Calu3 (cell line): Measurements from ENCODE around the gene PLEKHF1. TPM values are rescaled to one million over a fixed set of nuclear protein-coding genes. Genes with fewer than 3 reads are reported as not detected.

ENCODE experiments used
- BruUV-seq: library from RNA; stranded (reverse); fragments of 400-500 nt; replicated peaks from 2 replicates; lab custom pipeline; 2021; lab: Mats Ljungman, UMichigan
- CTCF ChIA-PET: fragments of 300-600 bp; sonication (Branson Sonifier 250); formaldehyde crosslinking; loops from one replicate; lab custom pipeline; 2022; ENCODE audit warnings: antibody characterized with exemption; lab: Charles Lee
- DNase-seq: peaks from one replicate; pipeline ENCODE4 v3.0.0; 2022
- H3K27ac Mint-ChIP-seq: one replicate; pipeline ENCODE4 v1.8.0; 2022; ENCODE audit warnings: mixed read lengths; ENCODE audit not compliant: unreplicated experiment
- H3K27me3 Mint-ChIP-seq: one replicate; pipeline ENCODE4 v1.8.0; 2022; ENCODE audit warnings: mixed read lengths; ENCODE audit not compliant: unreplicated experiment
- H3K36me3 Mint-ChIP-seq: one replicate; pipeline ENCODE4 v1.8.0; 2022; ENCODE audit warnings: mild to moderate bottlenecking, moderate library complexity, mixed read lengths; ENCODE audit not compliant: insufficient read depth, unreplicated experiment
- H3K4me1 Mint-ChIP-seq: one replicate; pipeline ENCODE4 v1.8.0; 2022; ENCODE audit warnings: mild to moderate bottlenecking, low read depth, mixed read lengths; ENCODE audit not compliant: unreplicated experiment
- H3K4me3 Mint-ChIP-seq: one replicate; pipeline ENCODE4 v1.8.0; 2022; ENCODE audit warnings: mild to moderate bottlenecking, low read depth, moderate library complexity, mixed read lengths; ENCODE audit not compliant: unreplicated experiment
- H3K9me3 Mint-ChIP-seq: one replicate; pipeline ENCODE4 v1.8.0; 2022; ENCODE audit warnings: low read depth, mixed read lengths; ENCODE audit not compliant: unreplicated experiment
- intact Hi-C: fragments of 100-400 bp; cut with micrococcal nuclease; formaldehyde crosslinking; loops from one replicate; pipeline ENCODE4 v1.10.0; 2022; ENCODE audit not compliant: unreplicated experiment
- total RNA-seq: library from RNA; stranded (reverse); gene quantifications from 2 replicates; pipeline ENCODE4 v1.2.3, GENCODE V29; 2022
- TF ChIP-seq, protein P1 (sequence below): fragments of 200-600 bp; IDR thresholded peaks from one replicate; pipeline ENCODE4 v1.8.0; 2022; ENCODE audit warnings: antibody characterized with exemption; ENCODE audit not compliant: unreplicated experiment

PLEKHF1 gene
- total RNA-seq, 1 experiment from 2014 or later: 2.9 TPM

DNA sequence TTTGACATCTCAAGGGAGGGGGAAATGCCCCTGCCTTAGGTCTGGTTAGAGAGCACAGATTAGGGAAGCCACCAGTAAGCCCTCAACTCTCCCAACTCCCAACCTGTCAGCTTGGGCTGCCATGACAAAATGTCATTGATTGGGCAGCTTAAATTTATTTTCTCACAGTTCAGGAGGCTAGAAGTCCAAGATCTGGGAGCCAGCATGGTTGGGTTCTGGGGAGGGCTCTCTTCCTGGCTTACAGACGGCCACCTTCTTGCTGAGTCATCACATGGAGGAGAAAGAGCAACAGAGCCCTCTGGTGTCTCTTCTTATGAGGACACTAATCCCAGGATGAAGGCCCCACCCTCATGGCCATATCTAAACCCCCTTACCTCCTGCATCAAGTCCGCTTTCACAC is 25.6 kb downstream of the PLEKHF1 start:
- Mint-ChIP-seq H3K4me3 (no peak overlapping the region), H3K9me3 (peaks cover 3% of the 10 kb centered on the region), H3K27me3 (peaks cover 13% of the 10 kb centered on the region), H3K27ac (no peak overlapping the region), H3K36me3 (no peaks in the 10 kb centered on the region), H3K4me1 (no peaks in the 10 kb centered on the region)
- BruUV-seq: no TSS peak
- intact Hi-C loops: loop anchor here (1.0 kb wide), 1 partner anchor 81 kb away; no protein-coding TSS in a partner anchor
- peak; percentile 43 for DNase-seq
- CTCF ChIA-PET: interaction anchor here (0.7 kb wide), 1 partner anchor 334 kb away, joined by 4 read pairs; no protein-coding TSS in a partner anchor
- TF ChIP-seq, protein P1, sequence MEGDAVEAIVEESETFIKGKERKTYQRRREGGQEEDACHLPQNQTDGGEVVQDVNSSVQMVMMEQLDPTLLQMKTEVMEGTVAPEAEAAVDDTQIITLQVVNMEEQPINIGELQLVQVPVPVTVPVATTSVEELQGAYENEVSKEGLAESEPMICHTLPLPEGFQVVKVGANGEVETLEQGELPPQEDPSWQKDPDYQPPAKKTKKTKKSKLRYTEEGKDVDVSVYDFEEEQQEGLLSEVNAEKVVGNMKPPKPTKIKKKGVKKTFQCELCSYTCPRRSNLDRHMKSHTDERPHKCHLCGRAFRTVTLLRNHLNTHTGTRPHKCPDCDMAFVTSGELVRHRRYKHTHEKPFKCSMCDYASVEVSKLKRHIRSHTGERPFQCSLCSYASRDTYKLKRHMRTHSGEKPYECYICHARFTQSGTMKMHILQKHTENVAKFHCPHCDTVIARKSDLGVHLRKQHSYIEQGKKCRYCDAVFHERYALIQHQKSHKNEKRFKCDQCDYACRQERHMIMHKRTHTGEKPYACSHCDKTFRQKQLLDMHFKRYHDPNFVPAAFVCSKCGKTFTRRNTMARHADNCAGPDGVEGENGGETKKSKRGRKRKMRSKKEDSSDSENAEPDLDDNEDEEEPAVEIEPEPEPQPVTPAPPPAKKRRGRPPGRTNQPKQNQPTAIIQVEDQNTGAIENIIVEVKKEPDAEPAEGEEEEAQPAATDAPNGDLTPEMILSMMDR: no peak

DNA sequence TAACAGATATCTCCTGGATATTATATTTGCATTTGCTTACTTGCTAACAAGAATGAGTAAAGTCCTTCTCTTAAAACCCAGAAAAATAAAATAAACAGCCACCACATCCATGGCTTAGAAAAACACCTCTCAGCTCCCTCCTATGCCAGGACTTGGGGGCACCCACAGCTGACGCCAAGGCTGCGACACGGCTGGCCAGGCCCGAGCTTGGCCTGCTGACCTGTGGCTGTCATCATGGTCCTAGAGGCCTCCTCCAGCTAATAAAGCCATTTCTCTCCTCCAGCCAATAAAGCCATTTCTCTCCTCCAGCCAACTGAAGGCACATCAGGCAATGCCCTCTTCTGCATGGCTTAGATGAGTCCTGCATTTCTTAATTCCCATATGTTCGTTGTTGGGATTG is 28.9 kb downstream of the PLEKHF1 start:
- Mint-ChIP-seq H3K36me3 (peaks cover 4% of the 10 kb centered on the region), H3K27me3 (no peaks in the 10 kb centered on the region), H3K9me3 (peaks cover 3% of the 10 kb centered on the region), H3K4me1 (no peaks in the 10 kb centered on the region), H3K27ac (no peak overlapping the region), H3K4me3 (no peak overlapping the region)
- no peak for DNase-seq
- TF ChIP-seq, protein P1: no peak
- intact Hi-C loops: loop anchor here (1.0 kb wide), 1 partner anchor 22 kb away; no protein-coding TSS in a partner anchor
- CTCF ChIA-PET: no interaction called here
- BruUV-seq: no TSS peak

DNA sequence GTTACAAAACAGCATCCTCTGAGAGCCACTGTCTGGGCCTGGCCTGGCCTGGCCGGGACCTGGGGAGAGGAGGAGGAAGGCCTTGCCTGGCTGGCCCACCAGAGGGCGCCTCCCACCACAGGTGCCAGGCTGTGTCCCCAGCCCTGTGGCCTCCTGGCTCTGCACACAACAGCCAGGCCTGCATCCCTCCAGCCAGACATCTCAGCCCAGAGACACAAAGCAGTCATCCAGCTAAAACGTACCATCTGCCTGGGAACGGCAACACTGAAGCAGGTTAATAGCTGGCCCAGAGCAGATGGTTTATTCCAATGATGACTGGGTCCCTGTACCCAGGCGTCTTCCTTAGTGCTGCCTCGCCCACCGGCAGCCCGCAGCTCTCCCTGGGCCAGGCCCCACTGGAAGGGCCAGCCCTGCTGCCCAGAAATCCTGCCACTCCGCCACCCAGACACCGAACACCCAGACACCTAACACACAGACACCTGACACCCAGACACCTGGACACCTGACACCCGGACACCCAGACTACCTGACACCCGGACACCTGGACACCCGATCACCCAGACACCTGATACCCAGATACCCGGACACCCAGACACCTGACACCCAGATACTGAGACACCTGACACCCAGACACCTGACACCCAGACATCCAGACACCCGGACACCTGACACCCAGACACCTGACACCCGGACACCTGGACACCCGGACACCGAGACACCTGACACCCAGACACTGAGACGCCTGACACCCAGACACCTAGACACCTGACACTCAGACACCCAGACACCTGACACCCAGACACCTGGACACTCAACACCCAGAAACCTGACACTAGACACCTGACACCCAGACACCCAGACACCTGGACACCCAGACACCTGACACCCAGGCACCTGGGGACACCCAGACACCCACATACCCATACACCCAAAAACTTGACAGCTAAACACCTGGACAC is 29.7 kb downstream of the PLEKHF1 start:
- no peaks in the 10 kb centered on the region for H3K27me3 Mint-ChIP-seq
- TF ChIP-seq, protein P1: peak; percentile 79
- H3K4me3 Mint-ChIP-seq: no peak overlapping the region
- no peaks in the 10 kb centered on the region for H3K9me3 Mint-ChIP-seq
- peak; percentile 77 for DNase-seq
- intact Hi-C loops: loop anchor here (1.0 kb wide), 1 partner anchor 21 kb away; no protein-coding TSS in a partner anchor
- CTCF ChIA-PET: no interaction called here
- H3K36me3 Mint-ChIP-seq: peaks cover 4% of the 10 kb centered on the region
- no peaks in the 10 kb centered on the region for H3K4me1 Mint-ChIP-seq
- no peak overlapping the region for H3K27ac Mint-ChIP-seq
- no TSS peak for BruUV-seq

DNA sequence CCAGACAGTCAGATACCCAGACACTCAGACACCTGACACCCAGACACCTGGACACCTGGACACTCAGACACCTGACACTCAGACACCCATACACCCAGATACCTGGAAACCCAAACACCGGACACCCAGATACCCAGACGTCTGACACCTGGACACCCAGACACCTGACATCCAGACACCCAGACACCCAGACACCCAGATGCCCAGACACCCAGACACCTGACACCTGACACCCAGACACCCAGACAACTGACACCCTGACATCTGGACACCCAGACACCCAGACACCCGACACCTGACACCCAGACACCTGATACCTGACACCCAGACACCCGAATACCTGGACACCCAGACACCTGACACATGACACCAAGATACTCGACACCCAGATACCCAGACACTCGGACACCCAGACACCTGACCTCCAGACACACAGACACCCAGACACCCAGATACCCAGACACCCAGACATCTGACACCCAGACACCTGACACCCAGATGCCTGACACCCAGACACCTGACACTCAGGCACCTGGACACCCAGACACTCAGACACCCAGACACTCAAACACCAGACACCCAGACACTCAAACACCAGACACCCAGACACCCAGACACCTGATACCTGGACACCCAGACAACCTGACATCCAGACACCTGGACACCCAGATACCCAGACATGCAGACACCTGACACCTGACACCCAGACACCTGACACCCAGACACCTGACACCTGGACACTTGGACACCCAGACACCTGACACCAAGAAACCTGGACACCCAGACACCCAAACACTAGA is 30.7 kb downstream of the PLEKHF1 start:
- CTCF ChIA-PET: no interaction called here
- H3K27me3 Mint-ChIP-seq: no peaks in the 10 kb centered on the region
- DNase-seq: no peak
- H3K4me3 Mint-ChIP-seq: no peak overlapping the region
- no peak overlapping the region for H3K27ac Mint-ChIP-seq
- no TSS peak for BruUV-seq
- peaks cover 4% of the 10 kb centered on the region for H3K36me3 Mint-ChIP-seq
- no peaks in the 10 kb centered on the region for H3K9me3 Mint-ChIP-seq
- H3K4me1 Mint-ChIP-seq: no peaks in the 10 kb centered on the region
- TF ChIP-seq, protein P1: no peak
- intact Hi-C loops: no loop called here
